Left ventricle myocardium inferior (tissue), 1 donor: ENCODE measurements around the gene EVA1A. TPM values are rescaled to one million over a fixed set of nuclear protein-coding genes. Genes with fewer than 3 reads are reported as not detected.

Experiments used
- DNase-seq: peaks from one replicate; pipeline ENCODE4 v3.0.0-alpha.2; 2020
- H3K27ac ChIP-seq: fragments of 200-600 bp; replicated peaks from 2 replicates; pipeline ENCODE4 v1.8.0; 2021
- H3K27me3 ChIP-seq: fragments of 200-600 bp; 2 replicates; pipeline ENCODE4 v1.8.0; 2021; ENCODE audit warnings: low read depth
- H3K36me3 ChIP-seq: fragments of 200-600 bp; 2 replicates; pipeline ENCODE4 v1.8.0; 2021
- H3K4me1 ChIP-seq: fragments of 200-600 bp; 2 replicates; pipeline ENCODE4 v1.8.0; 2021
- H3K4me3 ChIP-seq: fragments of 200-600 bp; 2 replicates; pipeline ENCODE4 v1.8.0; 2021; ENCODE audit warnings: mild to moderate bottlenecking, moderate library complexity
- H3K9me3 ChIP-seq: fragments of 200-600 bp; replicated peaks from 2 replicates; pipeline ENCODE4 v1.8.0; 2021
- CTCF ChIP-seq: fragments of 200-600 bp; IDR thresholded peaks from 2 replicates; pipeline ENCODE4 v1.8.0; 2021; ENCODE audit warnings: antibody characterized with exemption, mild to moderate bottlenecking, borderline replicate concordance
- intact Hi-C: fragments of 100-400 bp; cut with micrococcal nuclease; formaldehyde crosslinking; loops from one replicate; pipeline ENCODE4 v1.11.0; 2022
- total RNA-seq: library from RNA; stranded (reverse); fragmentation: NEBNext Ultra II Directional; extraction: Animal tissue kit (Norgen Biotek cat#: 25700); gene quantifications from one replicate; pipeline ENCODE4 v1.2.1, GENCODE V29; 2021
- donor health status: DM: no; HTN: yes; CAD: no; lungs with severe emphysema.

The EVA1A gene
- total RNA-seq, 1 donor from 2014 or later = 0.41 TPM

DNA sequence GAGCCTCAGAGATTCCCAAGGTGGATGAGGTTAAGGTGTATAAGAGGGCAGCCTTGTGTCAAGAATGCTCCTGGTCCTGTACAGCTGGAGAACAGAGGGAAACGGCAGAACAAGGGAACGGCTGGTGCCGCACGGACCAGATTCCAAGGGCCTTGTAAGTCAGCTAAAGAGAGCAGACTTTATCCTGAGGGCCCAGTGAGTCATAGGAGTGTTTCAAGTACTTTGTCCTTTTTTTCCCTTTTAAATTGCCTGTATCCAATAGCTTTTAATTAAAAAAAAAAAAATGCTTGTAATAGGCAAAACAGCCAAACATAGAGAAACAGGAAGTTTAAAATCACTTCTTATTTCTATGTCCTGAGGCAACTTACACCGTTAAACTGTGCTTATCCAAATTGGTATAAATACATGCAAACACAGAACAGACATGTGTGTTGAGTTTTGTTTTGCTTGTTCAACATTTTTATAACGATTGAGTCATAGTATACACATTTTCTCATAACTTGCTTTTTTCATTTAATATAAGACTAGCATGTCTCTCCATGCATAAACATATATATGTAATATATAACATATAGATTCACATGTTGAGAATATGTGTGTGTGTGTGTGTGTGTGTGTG, 42.1 kb upstream of the EVA1A start:
- Histone ChIP-seq H3K9me3 (no peaks in the 10 kb centered on the region), H3K36me3 (no peaks in the 10 kb centered on the region), H3K27ac (no peak overlapping the region), H3K27me3 (peaks cover 37% of the 10 kb centered on the region), H3K4me3 (no peak overlapping the region), H3K4me1 (no peaks in the 10 kb centered on the region)
- intact Hi-C loops = no loop called here
- no peak for DNase-seq
- TF ChIP-seq CTCF = no peak

DNA sequence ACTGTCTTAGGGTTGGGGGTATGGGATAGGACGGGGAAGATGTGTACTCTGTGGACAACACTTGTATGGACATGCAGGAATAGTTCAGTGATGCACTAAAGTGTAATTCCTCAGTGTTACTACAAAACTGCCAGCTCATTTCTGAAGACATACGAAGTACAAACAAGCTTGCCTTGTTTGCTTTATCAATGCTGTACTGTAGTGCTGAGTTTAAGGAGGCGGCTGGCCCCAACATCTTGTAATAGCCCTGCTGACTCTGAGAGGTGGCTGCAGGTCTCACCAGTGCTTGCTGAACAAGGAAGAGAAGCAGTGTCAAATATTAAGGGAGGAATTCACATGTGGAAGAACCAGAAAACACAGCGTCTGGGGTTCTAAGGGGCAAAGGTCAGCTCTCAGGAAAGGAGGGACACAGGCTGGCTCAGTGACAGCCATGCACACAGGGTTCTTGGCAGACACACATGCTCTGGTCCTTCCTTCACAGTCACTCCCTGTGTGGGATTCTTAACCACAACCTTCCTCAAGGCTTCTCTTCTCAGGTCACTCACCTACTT, 39.8 kb upstream of the EVA1A start:
- no peaks in the 10 kb centered on the region for H3K4me1 ChIP-seq
- intact Hi-C loops = no loop called here
- no peak for TF ChIP-seq CTCF
- H3K27me3 ChIP-seq = peaks cover 14% of the 10 kb centered on the region
- no peak overlapping the region for H3K27ac ChIP-seq
- no peak overlapping the region for H3K4me3 ChIP-seq
- no peak for DNase-seq
- H3K36me3 ChIP-seq = no peaks in the 10 kb centered on the region
- no peaks in the 10 kb centered on the region for H3K9me3 ChIP-seq

DNA sequence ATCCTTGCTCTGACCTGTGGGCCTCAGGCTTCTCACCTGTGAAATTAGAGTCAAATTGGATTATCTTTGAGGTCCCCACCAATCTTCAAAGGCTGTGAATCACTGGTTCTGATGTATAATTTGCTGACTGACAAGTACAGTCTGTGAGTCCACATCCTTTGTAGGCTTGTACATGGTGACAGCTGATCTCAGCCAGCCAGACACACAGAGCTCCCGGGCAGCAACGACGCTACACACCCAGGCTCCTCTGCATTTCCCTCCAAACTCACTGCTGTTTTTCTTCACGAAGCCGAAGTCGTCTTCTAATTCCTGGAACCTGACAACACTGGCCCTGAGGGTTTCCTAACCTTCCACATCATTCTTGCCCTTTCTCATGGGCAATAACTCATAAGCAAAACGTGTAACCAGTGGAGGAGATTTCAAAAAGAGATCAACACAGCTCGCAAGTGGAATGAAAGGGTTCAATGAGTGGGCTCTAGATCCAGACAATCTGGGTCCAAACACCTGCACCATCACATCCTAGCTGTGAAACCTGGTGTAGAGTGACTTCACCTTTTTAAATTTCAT, 37.9 kb upstream of the EVA1A start:
- H3K27ac ChIP-seq = no peak overlapping the region
- no peak for DNase-seq
- no peak for TF ChIP-seq CTCF

GRCh38 chr2:75597949-75598348, 37.2 kb upstream of the EVA1A start:
- H3K4me3 ChIP-seq = no peak overlapping the region
- no peak for DNase-seq
- no peaks in the 10 kb centered on the region for H3K36me3 ChIP-seq
- H3K27me3 ChIP-seq = no peaks in the 10 kb centered on the region
- no peak for TF ChIP-seq CTCF
- no peaks in the 10 kb centered on the region for H3K4me1 ChIP-seq
- intact Hi-C loops = no loop called here
- H3K27ac ChIP-seq = no peak overlapping the region
- H3K9me3 ChIP-seq = no peaks in the 10 kb centered on the region

More for the DNA sequence above, 37.9 kb upstream of the EVA1A start:
- no peaks in the 10 kb centered on the region for H3K9me3 ChIP-seq
- no peak overlapping the region for H3K4me3 ChIP-seq
- intact Hi-C loops = no loop called here
- no peaks in the 10 kb centered on the region for H3K36me3 ChIP-seq
- no peaks in the 10 kb centered on the region for H3K4me1 ChIP-seq
- H3K27me3 ChIP-seq = no peaks in the 10 kb centered on the region

DNA sequence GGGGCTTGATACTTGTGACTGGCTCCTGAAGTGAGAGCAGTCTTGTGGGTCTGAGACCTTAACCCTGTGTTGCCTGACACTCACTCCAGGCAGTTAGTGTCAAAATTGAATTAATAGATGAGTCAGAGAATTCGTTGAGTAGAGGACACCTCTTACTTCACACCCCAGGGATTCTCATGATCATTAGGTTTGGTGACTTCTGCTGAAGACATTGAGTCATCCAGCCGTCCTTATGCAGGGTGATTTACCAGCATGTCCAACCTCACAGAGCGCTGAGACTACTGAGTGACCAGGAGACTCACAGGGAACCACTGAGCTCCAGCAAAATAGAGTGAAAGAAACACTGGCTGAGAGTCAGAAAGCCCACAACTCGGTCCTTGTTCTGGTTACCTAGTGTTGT, 36.0 kb upstream of the EVA1A start:
- no peaks in the 10 kb centered on the region for H3K9me3 ChIP-seq
- H3K36me3 ChIP-seq = no peaks in the 10 kb centered on the region
- intact Hi-C loops = no loop called here
- DNase-seq = no peak
- no peaks in the 10 kb centered on the region for H3K27me3 ChIP-seq
- H3K4me1 ChIP-seq = no peaks in the 10 kb centered on the region
- TF ChIP-seq CTCF = no peak
- no peak overlapping the region for H3K27ac ChIP-seq
- H3K4me3 ChIP-seq = no peak overlapping the region
